Activated naive CD8-positive, alpha-beta T cell treated with anti-CD3 and anti-CD28 coated beads, Interleukin-2, amount 50 U/mL, for 24 hours (primary cell): ENCODE results near the gene BPI.

Experiments
- ATAC-seq: fragments of 150-1000 bp; cut with Tn5 transposase; one replicate; pipeline ENCODE4 v1.10.0; 2021
- DNase-seq: peaks from one replicate; pipeline ENCODE4 v3.0.0; 2021
- H3K27ac Mint-ChIP-seq: one replicate; pipeline ENCODE4 v1.8.0; 2021; ENCODE audit warnings: mild to moderate bottlenecking, mixed read lengths
- H3K27me3 Mint-ChIP-seq: one replicate; pipeline ENCODE4 v1.8.0; 2021; ENCODE audit warnings: mixed read lengths
- H3K36me3 Mint-ChIP-seq: one replicate; pipeline ENCODE4 v1.8.0; 2021; ENCODE audit warnings: low read depth, mixed read lengths
- H3K4me1 Mint-ChIP-seq: one replicate; pipeline ENCODE4 v1.8.0; 2021; ENCODE audit warnings: mixed read lengths
- H3K4me3 Mint-ChIP-seq: one replicate; pipeline ENCODE4 v1.8.0; 2021; ENCODE audit warnings: mild to moderate bottlenecking, moderate library complexity, mixed read lengths
- H3K9me3 Mint-ChIP-seq: one replicate; pipeline ENCODE4 v1.8.0; 2021; ENCODE audit warnings: mixed read lengths

Gene BPI

DNA sequence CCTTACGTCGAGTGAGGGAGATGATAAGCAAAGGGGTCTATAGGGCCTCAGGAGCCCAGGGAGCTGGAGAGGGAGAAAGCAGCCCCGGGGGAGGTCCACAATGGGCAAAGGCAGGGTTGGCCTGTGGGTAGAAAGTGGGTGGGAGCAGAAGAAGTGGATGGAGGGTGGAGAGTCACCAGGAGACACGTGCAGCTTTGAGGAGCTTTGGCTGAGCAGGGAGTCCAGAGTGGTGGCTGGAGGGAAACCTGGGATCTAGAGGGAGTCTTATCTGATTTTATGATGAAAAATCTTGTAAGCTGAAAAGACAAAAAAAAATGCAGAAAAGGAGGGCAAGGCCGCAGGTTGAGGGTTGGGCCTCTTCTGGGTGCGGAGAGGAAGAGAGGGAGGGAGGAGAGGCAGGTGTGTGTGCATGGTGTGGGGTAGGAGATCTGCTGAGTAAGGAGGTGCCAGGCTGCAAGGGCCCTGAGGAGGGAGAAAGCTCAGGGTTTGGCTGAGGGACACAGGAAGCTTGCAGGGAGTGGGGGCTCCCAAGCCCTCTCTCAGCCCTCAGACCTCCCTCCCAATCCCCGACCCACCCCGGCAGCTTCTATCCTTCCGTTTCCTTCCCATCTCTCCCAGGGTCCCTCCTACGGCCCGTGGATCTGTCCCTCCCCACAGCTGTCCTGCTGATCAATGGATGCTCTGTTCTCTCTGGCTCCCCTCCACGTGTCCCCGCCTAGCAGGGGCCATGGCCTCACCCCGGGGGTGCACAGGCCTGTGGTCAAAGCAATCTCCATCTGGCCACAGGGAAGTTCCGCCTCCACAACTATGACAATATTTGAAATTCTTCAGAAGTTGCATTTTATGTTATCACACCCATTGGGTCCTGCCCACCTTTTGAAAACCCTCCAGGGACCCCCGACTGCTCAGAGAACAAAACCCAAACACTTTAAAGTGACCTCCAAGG is 17.1 kb upstream of the BPI start:
- Mint-ChIP-seq H3K36me3 (no peaks in the 10 kb centered on the region), H3K27me3 (peaks cover 15% of the 10 kb centered on the region), H3K4me3 (no peak overlapping the region), H3K27ac (no peak overlapping the region), H3K9me3 (no peaks in the 10 kb centered on the region), H3K4me1 (no peaks in the 10 kb centered on the region)
- DNase-seq (no peak), ATAC-seq (no peak)

DNA sequence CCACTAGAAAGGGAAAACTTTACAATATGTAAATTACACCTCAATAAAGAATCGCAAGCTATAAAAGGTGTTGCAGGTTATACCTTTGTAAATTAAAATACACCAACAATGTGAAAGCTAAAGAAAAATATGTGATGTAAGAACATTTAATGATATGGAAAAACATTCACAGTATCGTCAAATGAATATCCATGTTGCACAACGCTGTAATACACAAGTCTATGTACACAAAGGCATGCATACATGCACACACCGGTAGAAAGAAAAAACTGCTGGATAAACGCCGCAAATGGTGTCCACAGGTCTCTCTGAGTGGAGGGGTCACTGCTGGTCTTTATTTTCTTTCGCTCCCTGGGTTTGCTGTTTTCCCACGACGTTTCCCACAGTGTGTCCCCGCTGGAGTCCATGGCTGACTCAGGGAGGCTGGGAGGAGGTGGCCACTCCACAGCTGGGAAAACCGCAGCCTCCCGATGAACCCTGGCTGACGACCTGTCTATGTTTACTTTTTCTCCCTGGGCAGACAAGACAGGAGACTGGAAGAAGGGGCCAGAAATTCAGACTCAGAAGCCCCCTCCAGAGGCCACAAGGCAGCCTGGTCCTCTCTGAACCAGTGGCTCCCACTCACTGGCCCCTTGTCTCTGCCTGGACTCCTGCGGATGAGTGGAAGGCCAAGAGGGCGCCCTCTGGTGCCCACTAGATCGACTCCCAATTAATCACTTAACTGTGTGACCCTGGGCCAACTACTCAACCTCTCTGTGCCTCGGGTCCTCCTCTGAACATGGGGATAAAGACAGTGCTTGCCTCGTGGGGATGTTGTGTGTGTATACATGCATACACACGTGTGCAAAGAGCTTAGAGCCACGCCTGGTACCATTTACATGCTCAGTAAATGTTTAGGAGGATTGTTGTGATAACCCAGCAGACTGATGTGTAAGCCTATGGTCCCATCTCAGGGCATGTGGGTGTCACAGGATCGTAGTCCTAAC is 12.8 kb upstream of the BPI start:
- Mint-ChIP-seq H3K4me1 (no peaks in the 10 kb centered on the region), H3K4me3 (no peak overlapping the region), H3K9me3 (no peaks in the 10 kb centered on the region), H3K36me3 (no peaks in the 10 kb centered on the region), H3K27me3 (peaks cover 14% of the 10 kb centered on the region), H3K27ac (no peak overlapping the region)
- ATAC-seq (peak; percentile 35), DNase-seq (no peak)

DNA sequence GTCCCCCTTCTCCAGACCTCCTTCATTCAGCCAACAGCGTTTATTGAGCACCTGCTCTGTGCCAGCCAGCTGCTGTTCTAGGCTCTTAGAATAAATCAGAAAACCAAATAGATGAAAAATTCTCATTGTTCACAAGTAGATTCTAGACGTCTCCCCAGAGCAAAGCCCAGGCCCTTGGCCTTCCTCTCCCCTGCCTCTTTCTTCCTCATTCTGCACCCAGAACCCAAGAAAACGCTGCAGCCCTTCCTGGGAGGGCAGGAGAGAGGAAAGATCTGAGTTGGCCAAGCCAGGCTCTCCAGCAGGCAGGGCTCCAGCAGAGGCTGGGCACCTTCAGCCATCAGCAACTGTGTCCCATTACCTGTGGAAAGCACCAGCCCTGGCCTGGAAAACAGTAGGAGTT is 12.0 kb upstream of the BPI start:
- H3K36me3 Mint-ChIP-seq: no peaks in the 10 kb centered on the region
- H3K27ac Mint-ChIP-seq: no peak overlapping the region
- no peaks in the 10 kb centered on the region for H3K4me1 Mint-ChIP-seq
- no peak overlapping the region for H3K4me3 Mint-ChIP-seq
- ATAC-seq: no peak
- no peak for DNase-seq
- H3K27me3 Mint-ChIP-seq: peaks cover 9% of the 10 kb centered on the region
- H3K9me3 Mint-ChIP-seq: no peaks in the 10 kb centered on the region

- DNase-seq: no peak
- peaks cover 6% of the 10 kb centered on the region for H3K27me3 Mint-ChIP-seq
- no peaks in the 10 kb centered on the region for H3K36me3 Mint-ChIP-seq
- no peak overlapping the region for H3K4me3 Mint-ChIP-seq
- H3K4me1 Mint-ChIP-seq: no peaks in the 10 kb centered on the region
- no peaks in the 10 kb centered on the region for H3K9me3 Mint-ChIP-seq
- H3K27ac Mint-ChIP-seq: no peak overlapping the region
- no peak for ATAC-seq
Measured at GRCh38 chr20:38293491-38294065, 10.4 kb upstream of the BPI start.

DNA sequence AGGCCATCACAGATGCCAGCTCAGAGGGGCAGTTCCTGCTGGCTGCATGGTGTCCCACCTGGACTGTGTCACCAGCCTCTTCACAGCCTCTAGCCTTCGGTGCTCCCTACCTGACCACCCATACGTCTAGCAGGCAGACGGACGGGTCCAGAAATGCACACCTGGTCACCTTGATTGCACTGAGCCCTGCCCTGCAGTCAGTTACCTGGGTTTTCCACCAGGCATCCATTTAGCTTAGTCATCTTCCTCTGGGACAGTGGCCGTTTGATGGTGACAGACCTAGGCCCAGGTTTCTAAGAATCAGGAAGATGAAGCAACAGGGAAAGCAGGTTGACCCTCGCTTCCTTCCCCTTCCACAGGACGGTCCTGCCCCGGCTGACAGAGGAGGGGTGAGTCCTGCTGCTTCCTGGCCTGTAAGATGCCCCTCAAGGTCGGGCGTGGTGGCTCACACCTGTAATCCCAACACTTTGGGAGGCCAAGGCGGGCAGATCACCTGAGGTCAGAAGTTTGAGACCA is 9.8 kb upstream of the BPI start:
- Mint-ChIP-seq H3K9me3 (no peaks in the 10 kb centered on the region), H3K27me3 (peaks cover 7% of the 10 kb centered on the region), H3K4me3 (no peak overlapping the region), H3K36me3 (no peaks in the 10 kb centered on the region), H3K4me1 (no peaks in the 10 kb centered on the region), H3K27ac (no peak overlapping the region)
- DNase-seq (no peak), ATAC-seq (no peak)

GRCh38 chr20:38295811-38296210 is 8.1 kb upstream of the BPI start:
- H3K27me3 Mint-ChIP-seq: peaks cover 6% of the 10 kb centered on the region
- H3K4me3 Mint-ChIP-seq: no peak overlapping the region
- no peaks in the 10 kb centered on the region for H3K9me3 Mint-ChIP-seq
- ATAC-seq: no peak
- no peaks in the 10 kb centered on the region for H3K36me3 Mint-ChIP-seq
- no peaks in the 10 kb centered on the region for H3K4me1 Mint-ChIP-seq
- no peak for DNase-seq
- H3K27ac Mint-ChIP-seq: no peak overlapping the region

- no peak for DNase-seq
- Mint-ChIP-seq H3K27me3 (peaks cover 8% of the 10 kb centered on the region), H3K27ac (no peak overlapping the region), H3K9me3 (no peaks in the 10 kb centered on the region), H3K36me3 (no peaks in the 10 kb centered on the region), H3K4me1 (no peaks in the 10 kb centered on the region), H3K4me3 (no peak overlapping the region)
- no peak for ATAC-seq
Measured at GRCh38 chr20:38296433-38296832, 7.5 kb upstream of the BPI start.

DNA sequence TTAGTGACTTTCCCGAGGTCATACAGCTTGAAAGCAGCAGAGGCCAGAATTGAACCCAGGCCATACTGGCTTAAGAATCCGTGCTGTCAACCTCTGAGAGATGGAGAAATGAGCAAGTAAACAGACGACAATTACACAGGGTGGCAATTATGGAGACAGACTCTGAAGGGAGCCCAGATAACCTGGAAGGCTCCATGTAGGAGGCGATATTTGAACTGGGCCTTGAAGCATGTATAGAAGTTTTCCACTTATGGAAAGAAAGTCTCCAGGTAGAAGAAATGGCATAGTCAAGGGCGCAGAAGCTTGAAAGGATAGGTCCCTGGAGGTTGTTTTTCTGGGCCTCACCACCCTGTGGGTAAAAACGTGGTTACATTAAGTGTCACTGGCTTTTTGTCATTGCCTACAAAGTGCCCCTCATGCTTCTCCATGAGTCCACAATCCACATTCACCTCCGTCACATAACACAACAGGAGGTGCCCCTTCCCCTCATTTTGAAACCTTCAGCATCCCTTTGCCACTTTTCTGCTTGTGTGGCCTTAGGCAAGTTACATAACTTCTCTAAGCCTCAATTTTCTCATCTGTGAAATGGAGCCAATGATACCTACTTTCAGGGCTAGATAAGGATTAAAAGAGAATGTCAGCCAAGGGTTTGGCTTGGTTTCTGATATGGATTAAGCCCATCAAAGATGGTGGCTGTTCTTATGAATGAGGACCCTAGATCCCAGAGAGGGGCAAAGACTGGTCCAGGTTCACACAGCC is 5.9 kb upstream of the BPI start:
- DNase-seq (no peak), ATAC-seq (no peak)
- no peak overlapping the region for H3K27ac Mint-ChIP-seq
- no peaks in the 10 kb centered on the region for H3K4me1 Mint-ChIP-seq
- H3K4me3 Mint-ChIP-seq: no peak overlapping the region
- no peaks in the 10 kb centered on the region for H3K36me3 Mint-ChIP-seq
- peaks cover 18% of the 10 kb centered on the region for H3K27me3 Mint-ChIP-seq
- no peaks in the 10 kb centered on the region for H3K9me3 Mint-ChIP-seq

DNA sequence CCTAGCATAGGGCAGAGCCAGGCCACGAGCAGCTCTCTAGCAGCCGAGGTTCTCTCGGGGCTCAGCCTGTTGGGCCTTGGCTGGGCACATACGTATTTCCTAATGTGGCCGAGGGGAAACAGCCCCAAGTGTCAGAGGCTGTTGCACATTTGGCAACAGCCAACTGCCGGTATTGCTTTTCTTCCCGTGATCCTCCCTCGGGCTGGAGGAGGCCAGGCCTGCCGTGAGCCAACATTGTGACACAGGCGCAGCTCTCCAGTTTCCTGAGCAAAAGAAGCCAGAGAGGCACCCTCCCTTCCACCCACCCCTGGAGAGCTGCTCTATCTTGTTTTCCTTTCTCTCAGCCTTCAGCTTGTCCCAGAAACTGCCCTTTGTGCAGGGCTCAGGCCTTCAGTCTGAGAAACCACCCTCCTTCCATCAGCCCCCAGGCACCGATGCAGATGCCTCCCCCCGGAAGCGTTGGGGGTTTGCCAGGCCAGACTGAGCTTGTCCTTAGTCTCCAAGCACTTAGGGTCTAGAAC is 5.1 kb upstream of the BPI start:
- H3K4me3 Mint-ChIP-seq: no peak overlapping the region
- no peak for DNase-seq
- H3K9me3 Mint-ChIP-seq: no peaks in the 10 kb centered on the region
- H3K36me3 Mint-ChIP-seq: no peaks in the 10 kb centered on the region
- no peak overlapping the region for H3K27ac Mint-ChIP-seq
- H3K27me3 Mint-ChIP-seq: peaks cover 25% of the 10 kb centered on the region
- ATAC-seq: no peak
- peaks cover 6% of the 10 kb centered on the region for H3K4me1 Mint-ChIP-seq

- no peaks in the 10 kb centered on the region for H3K36me3 Mint-ChIP-seq
- DNase-seq (no peak), ATAC-seq (no peak)
- peaks cover 37% of the 10 kb centered on the region for H3K27me3 Mint-ChIP-seq
- no peaks in the 10 kb centered on the region for H3K9me3 Mint-ChIP-seq
- H3K4me1 Mint-ChIP-seq: peaks cover 11% of the 10 kb centered on the region
- no peak overlapping the region for H3K4me3 Mint-ChIP-seq
- no peak overlapping the region for H3K27ac Mint-ChIP-seq
Measured at GRCh38 chr20:38299963-38300362, 4.0 kb upstream of the BPI start.

- Mint-ChIP-seq H3K27ac (no peak overlapping the region), H3K36me3 (no peaks in the 10 kb centered on the region), H3K4me1 (peaks cover 11% of the 10 kb centered on the region), H3K27me3 (peaks cover 39% of the 10 kb centered on the region), H3K9me3 (no peaks in the 10 kb centered on the region), H3K4me3 (no peak overlapping the region)
- no peak for ATAC-seq
- no peak for DNase-seq
Measured at GRCh38 chr20:38300438-38300837, 3.5 kb upstream of the BPI start.

- peaks cover 11% of the 10 kb centered on the region for H3K4me1 Mint-ChIP-seq
- H3K36me3 Mint-ChIP-seq: no peaks in the 10 kb centered on the region
- no peaks in the 10 kb centered on the region for H3K9me3 Mint-ChIP-seq
- H3K27me3 Mint-ChIP-seq: peaks cover 40% of the 10 kb centered on the region
- ATAC-seq (peak; percentile 54), DNase-seq (no peak)
- no peak overlapping the region for H3K27ac Mint-ChIP-seq
- no peak overlapping the region for H3K4me3 Mint-ChIP-seq
Measured at GRCh38 chr20:38301309-38301708, 2.6 kb upstream of the BPI start.

- Mint-ChIP-seq H3K4me3 (no peak overlapping the region), H3K27me3 (peaks cover 52% of the 10 kb centered on the region), H3K36me3 (no peaks in the 10 kb centered on the region), H3K9me3 (no peaks in the 10 kb centered on the region), H3K4me1 (peaks cover 11% of the 10 kb centered on the region), H3K27ac (no peak overlapping the region)
- DNase-seq: no peak
- ATAC-seq: no peak
Measured at GRCh38 chr20:38302786-38303185, 1.2 kb upstream of the BPI start.
